PC-9 (cell line): ENCODE results near the gene AHDC1. TPM values are rescaled to one million over a fixed set of nuclear protein-coding genes. Genes with fewer than 3 reads are reported as not detected.

Experiments used
- BruUV-seq: library from RNA; stranded (reverse); fragments of 400-500 nt; replicated peaks from 2 replicates; lab custom pipeline; 2021; lab: Mats Ljungman, UMichigan
- CTCF ChIA-PET: fragments of 300-600 bp; sonication (Branson Sonifier 250); formaldehyde crosslinking; loops from one replicate; lab custom pipeline; 2022; ENCODE audit warnings: antibody characterized with exemption; lab: Charles Lee
- POLR2A ChIA-PET: fragments of 300-600 bp; sonication (Branson Sonifier 250); formaldehyde crosslinking; loops from one replicate; lab custom pipeline; 2022; ENCODE audit warnings: antibody characterized with exemption; ENCODE audit not compliant: unreplicated experiment; lab: Charles Lee
- DNase-seq, 2 experiments: peaks; one replicate each; pipeline versions ENCODE4 v3.0.0 to v3.0.0-alpha.2; 2015 to 2022; ENCODE audit warnings: mixed read lengths in 1 of 2
- H2AFZ ChIP-seq: fragments of 200-600 bp; sonication (generic); 2 replicates; pipeline ENCODE4 v1.8.1; 2017; ENCODE audit warnings: antibody characterized with exemption
- H3F3A ChIP-seq: fragments of 200-600 bp; sonication (generic); 2 replicates; pipeline ENCODE4 v1.8.1; 2017; ENCODE audit warnings: antibody characterized with exemption, mild to moderate bottlenecking, low read depth; ENCODE audit not compliant: insufficient read depth
- H3K27ac ChIP-seq: fragments of 200-600 bp; sonication (generic); 2 replicates; pipeline ENCODE4 v1.6.1; 2016; ENCODE audit warnings: mixed run types
- H3K27me3 ChIP-seq: fragments of 200-600 bp; sonication (generic); 2 replicates; pipeline ENCODE4 v1.6.1; 2016; ENCODE audit warnings: low read depth, mixed run types; ENCODE audit not compliant: insufficient read depth
- H3K36me3 ChIP-seq: fragments of 200-600 bp; sonication (generic); 2 replicates; pipeline ENCODE4 v1.6.1; 2016; ENCODE audit warnings: low read depth, mixed run types
- H3K4me1 ChIP-seq: fragments of 200-600 bp; sonication (generic); replicated peaks from 2 replicates; pipeline ENCODE4 v1.6.1; 2016; ENCODE audit warnings: mixed run types; ENCODE audit not compliant: insufficient read depth
- H3K4me2 ChIP-seq: fragments of 200-600 bp; sonication (generic); 2 replicates; pipeline ENCODE4 v1.6.1; 2017; ENCODE audit warnings: mixed run types
- H3K4me3 ChIP-seq: fragments of 200-600 bp; sonication (generic); 2 replicates; pipeline ENCODE4 v1.6.1; 2016; ENCODE audit warnings: mixed run types
- H3K79me2 ChIP-seq: fragments of 200-600 bp; sonication (generic); 2 replicates; pipeline ENCODE4 v1.6.1; 2017; ENCODE audit warnings: low read depth, mixed run types
- H3K9me2 ChIP-seq: fragments of 200-600 bp; sonication (generic); 2 replicates; pipeline ENCODE4 v1.8.1; 2017; ENCODE audit warnings: mild to moderate bottlenecking; ENCODE audit not compliant: insufficient read depth
- H3K9me3 ChIP-seq: fragments of 200-600 bp; sonication (generic); 2 replicates; pipeline ENCODE4 v1.8.1; 2016; ENCODE audit warnings: low read depth; ENCODE audit not compliant: insufficient read depth
- H4K20me1 ChIP-seq: fragments of 200-600 bp; sonication (generic); 2 replicates; pipeline ENCODE4 v1.8.1; 2017; ENCODE audit not compliant: insufficient read depth
- CTCF ChIP-seq: fragments of 200-600 bp; sonication (generic); conservative IDR thresholded peaks from 2 replicates; pipeline ENCODE4 v1.6.1; 2017; ENCODE audit warnings: mixed run types, antibody characterized with exemption, mild to moderate bottlenecking, moderate library complexity
- EZH2 ChIP-seq: fragments of 200-600 bp; sonication (generic); IDR thresholded peaks from 2 replicates; pipeline ENCODE4 v1.8.0; 2017; ENCODE audit warnings: antibody characterized with exemption, low read depth
- intact Hi-C: fragments of 100-400 bp; cut with micrococcal nuclease; formaldehyde crosslinking; loops from one replicate; pipeline ENCODE4 v1.10.0; 2022; ENCODE audit not compliant: unreplicated experiment
- total RNA-seq: library from RNA; stranded (reverse); gene quantifications from 2 replicates; pipeline ENCODE4 v1.2.3, GENCODE V29; 2021

Gene AHDC1
- total RNA-seq, 1 experiment from 2014 or later = 48.8 TPM

- peaks cover 4% of the 10 kb centered on the region; the same call in 1 of the 2 replicates for H3K79me2 ChIP-seq
- POLR2A ChIA-PET = interaction anchor here (0.5 kb wide), 1 partner anchor 20 kb away, joined by 4 read pairs; no protein-coding TSS in a partner anchor
- BruUV-seq = no TSS peak
Measured at GRCh38 chr1:27571439-27572018, 32.4 kb downstream of the AHDC1 start.

GRCh38 chr1:27570784-27571183, 33.2 kb downstream of the AHDC1 start:
- no peaks in the 10 kb centered on the region for H4K20me1 ChIP-seq
- no TSS peak for BruUV-seq
- POLR2A ChIA-PET = interaction anchor here (0.7 kb wide), 2 partner anchors 8 to 202 kb away, joined by 6 read pairs; partner anchors contain the start of gene STX12

More at GRCh38 chr1:27571439-27572018, 32.4 kb downstream of the AHDC1 start:
- Histone ChIP-seq H3K4me1 (peaks cover 13% of the 10 kb centered on the region), H4K20me1 (no peaks in the 10 kb centered on the region), H3K27me3 (no peaks in the 10 kb centered on the region), H3F3A (peaks cover 4% of the 10 kb centered on the region; the same call in 1 of the 2 replicates), H3K4me2 (no peak overlapping the region), H3K4me3 (no peak overlapping the region), H3K9me3 (no peaks in the 10 kb centered on the region), H3K36me3 (no peaks in the 10 kb centered on the region), H3K9me2 (no peaks in the 10 kb centered on the region), H2AFZ (no peak overlapping the region), H3K27ac (no peak overlapping the region)
- DNase-seq = no peak
- intact Hi-C loops = no loop called here
- TF ChIP-seq EZH2 = no peak
- TF ChIP-seq CTCF = no peak
- CTCF ChIA-PET = interaction anchor here (0.6 to 1.2 kb wide), 4 partner anchors 9 to 93 kb away, joined by 3 to 10 read pairs (median 4); no protein-coding TSS in a partner anchor

GRCh38 chr1:27570356-27570755, 33.6 kb downstream of the AHDC1 start:
- H3K79me2 ChIP-seq = peaks cover 7% of the 10 kb centered on the region
- H3K36me3 ChIP-seq = no peaks in the 10 kb centered on the region
- peaks cover 16% of the 10 kb centered on the region for H3K4me1 ChIP-seq
- no peaks in the 10 kb centered on the region for H3K27me3 ChIP-seq
- no peak overlapping the region for H3K4me3 ChIP-seq
- no peak for DNase-seq
- H3K4me2 ChIP-seq = no peak overlapping the region
- no peaks in the 10 kb centered on the region for H3K9me3 ChIP-seq
- H3K9me2 ChIP-seq = no peaks in the 10 kb centered on the region
- no TSS peak for BruUV-seq
- H4K20me1 ChIP-seq = no peaks in the 10 kb centered on the region
- no peak for TF ChIP-seq CTCF
- peaks cover 4% of the 10 kb centered on the region; the same call in 1 of the 2 replicates for H3F3A ChIP-seq
- no peak overlapping the region for H2AFZ ChIP-seq
- intact Hi-C loops = no loop called here
- H3K27ac ChIP-seq = no peak overlapping the region
- POLR2A ChIA-PET = interaction anchor here (0.7 kb wide), 2 partner anchors 8 to 202 kb away, joined by 6 read pairs; partner anchors contain the start of gene STX12
- CTCF ChIA-PET = interaction anchor here (0.6 to 1.2 kb wide), 3 partner anchors 13 to 30 kb away, joined by 3 to 10 read pairs (median 5); no protein-coding TSS in a partner anchor

More at GRCh38 chr1:27570784-27571183, 33.2 kb downstream of the AHDC1 start:
- Histone ChIP-seq H3K4me3 (no peak overlapping the region), H3K4me2 (0 out of 2 replicates have a peak overlapping the region, but pooled peaks have one; percentile 2), H3K27ac (no peak overlapping the region), H3K9me2 (no peaks in the 10 kb centered on the region), H3K4me1 (peaks cover 13% of the 10 kb centered on the region), H3K36me3 (no peaks in the 10 kb centered on the region), H3F3A (peaks cover 4% of the 10 kb centered on the region; the same call in 1 of the 2 replicates), H3K9me3 (no peaks in the 10 kb centered on the region), H3K27me3 (no peaks in the 10 kb centered on the region), H3K79me2 (peaks cover 4% of the 10 kb centered on the region), H2AFZ (no peak overlapping the region)
- intact Hi-C loops = no loop called here
- peak in 1 of 2 experiments; percentile 52 for DNase-seq
- TF ChIP-seq EZH2 (no peak), CTCF (no peak)
- CTCF ChIA-PET = interaction anchor here (0.6 to 1.2 kb wide), 4 partner anchors 10 to 93 kb away, joined by 3 to 10 read pairs (median 4); no protein-coding TSS in a partner anchor
